HepG2 (cell line): ENCODE results near the gene DEFB123. TPM values are rescaled to one million over a fixed set of nuclear protein-coding genes. Genes with fewer than 3 reads are reported as not detected.

Experiments
- ATAC-seq: fragments of 200-7000 bp; cut with Tn5 transposase; 3 replicates; pipeline ENCODE4 v1.9.1; 2020; ENCODE audit warnings: mild to moderate bottlenecking, moderate library complexity
- BruUV-seq: library from RNA; stranded (reverse); fragments of 400-500 nt; replicated peaks from 2 replicates; lab custom pipeline; 2021; lab: Mats Ljungman, UMichigan
- CTCF ChIA-PET: fragments of 300-600 bp; formaldehyde crosslinking; extraction: SDS; loops from one replicate; lab custom pipeline; 2021; ENCODE audit warnings: low total read pairs, inconsistent platforms, low intra/inter-chr PET ratio; lab: Yijun Ruan, JAX
- POLR2A ChIA-PET: fragments of 350-600 bp; sonication (Branson Sonifier 250); formaldehyde crosslinking; loops from one replicate; lab custom pipeline; 2020; ENCODE audit warnings: antibody characterized with exemption, inconsistent platforms; lab: Yijun Ruan, JAX
- DNase-seq: peaks from one replicate; pipeline ENCODE4 v3.0.0-alpha.2; 2015; ENCODE audit warnings: low spot score
- FAIRE-seq: peaks from 3 replicates; lab custom pipeline; 2011; peaks lifted over from hg19 to GRCh38; lab: Jason Lieb, UNC
- H2AFZ ChIP-seq: one replicate; pipeline ENCODE4 v1.6.1; 2011; ENCODE audit warnings: low read length, inconsistent platforms
- H3K27ac ChIP-seq: fragments of 300-600 bp; 3 replicates; pipeline ENCODE4 v1.8.0; 2011; ENCODE audit warnings: mixed run types, mild to moderate bottlenecking, mixed read lengths, low read length, inconsistent platforms; ENCODE audit not compliant: insufficient read depth; ENCODE audit errors: extremely low read length
- H3K27me3 ChIP-seq, 2 experiments: fragments of 200-600 bp in 1 of 2; 2 replicates in 1 of 2; 3 replicates in 1 of 2; pipeline versions ENCODE4 v1.6.0 to v1.8.0; 2011; ENCODE audit warnings: low read length in 2 of 2, mild to moderate bottlenecking in 2 of 2, moderate library complexity in 2 of 2, inconsistent platforms in 1 of 2; ENCODE audit not compliant: insufficient read depth in 2 of 2, control insufficient read depth in 1 of 2
- H3K36me3 ChIP-seq, 2 experiments: fragments of 200-600 bp in 1 of 2; replicated peaks in 1 of 2; 2 replicates in 1 of 2; 3 replicates in 1 of 2; pipeline versions ENCODE4 v1.5.1 to v1.8.0; 2011; ENCODE audit warnings: low read length in 2 of 2, inconsistent platforms in 1 of 2; ENCODE audit not compliant: insufficient read depth in 2 of 2, control insufficient read depth in 1 of 2
- H3K4me1 ChIP-seq: 2 replicates; pipeline ENCODE4 v1.5.1; 2012; ENCODE audit warnings: low read length, inconsistent platforms; ENCODE audit not compliant: insufficient read depth
- H3K4me2 ChIP-seq: 2 replicates; pipeline ENCODE4 v1.6.0; 2011; ENCODE audit warnings: low read depth, low read length, inconsistent platforms
- H3K4me3 ChIP-seq, 3 experiments: fragments of 200-600 bp in 1 of 3; sonication (generic), shearing (Covaris generic) in 1 of 3; replicated peaks in 1 of 3; 2 replicates each; pipeline ENCODE4 v1.5.1; 2011 to 2016; ENCODE audit warnings: low read length in 3 of 3, inconsistent platforms in 2 of 3, low read depth in 2 of 3, mild to moderate bottlenecking in 2 of 3, control low read depth in 1 of 3, mixed read lengths in 1 of 3; ENCODE audit not compliant: insufficient read depth in 1 of 3
- H3K79me2 ChIP-seq: one replicate; pipeline ENCODE4 v1.6.1; 2011; ENCODE audit warnings: low read length, inconsistent platforms; ENCODE audit not compliant: insufficient read depth
- H3K9ac ChIP-seq: 2 replicates; pipeline ENCODE4 v1.6.0; 2011; ENCODE audit warnings: mild to moderate bottlenecking, low read depth, low read length, inconsistent platforms; ENCODE audit not compliant: insufficient read depth
- H3K9me3 ChIP-seq: 2 replicates; pipeline ENCODE4 v1.5.1; 2012; ENCODE audit warnings: mild to moderate bottlenecking, low read length
- H4K20me1 ChIP-seq: 2 replicates; pipeline ENCODE4 v1.6.0; 2011; ENCODE audit warnings: inconsistent platforms, mild to moderate bottlenecking, low read length, moderate library complexity; ENCODE audit not compliant: insufficient read depth
- ERF ChIP-seq: IDR thresholded peaks from 2 replicates; pipeline ENCODE4 v1.6.1; 2018; ENCODE audit warnings: missing biosample characterization, missing genetic modification reagents
- SMAD1 ChIP-seq: sonication (generic); formaldehyde crosslinking; IDR thresholded peaks from 2 replicates; pipeline ENCODE4 v1.4.0; 2020; ENCODE audit warnings: missing genetic modification reagents, low read depth, mild to moderate bottlenecking, borderline replicate concordance
- STAT6 ChIP-seq: sonication (generic); formaldehyde crosslinking; IDR thresholded peaks from 2 replicates; pipeline ENCODE4 v1.4.0; 2020; ENCODE audit warnings: missing genetic modification reagents, mild to moderate bottlenecking, borderline replicate concordance
- ZSCAN30 ChIP-seq: sonication (generic); formaldehyde crosslinking; IDR thresholded peaks from 2 replicates; pipeline ENCODE4 v1.5.0; 2020; ENCODE audit warnings: mild to moderate bottlenecking, missing genetic modification reagents
- WGBS: methylation state at CpG from one replicate; pipeline ENCODE4 v1.1.6; 2017; ENCODE audit warnings: low lambda C conversion rate; 5-methylcytosine and 5-hydroxymethylcytosine counted together
- in situ Hi-C: cut with HindIII; loops from 2 replicates; pipeline ENCODE4 v1.10.0; 2017; ENCODE audit warnings: low pct_unique_long_range_greater_than_20kb; ENCODE audit not compliant: extremely low pct_ligation_motif_present
- intact Hi-C: fragments of 100-400 bp; cut with micrococcal nuclease; formaldehyde crosslinking; loops from one replicate; pipeline ENCODE4 v1.10.0; 2022; ENCODE audit not compliant: unreplicated experiment
- polyA plus RNA-seq, 8 experiments: library from polyadenylated mRNA; depleted of rRNA in 3 of 8; stranded (reverse) in 7 of 8; unstranded in 1 of 8; fragments of >200 nt; fragmentation: Illumina TruSeq in 4 of 8; extraction: Trizol in 4 of 8; gene quantifications; 2 replicates each; pipeline versions ENCODE4 v1.2.1 to v1.2.3, GENCODE V29; 2011 to 2016; ENCODE audit warnings: low read depth in 4 of 8, missing spikeins in 1 of 8, mixed read lengths in 1 of 8; ENCODE audit not compliant: insufficient read depth in 1 of 8
- total RNA-seq, 5 experiments: library from RNA; depleted of rRNA; stranded (reverse); fragments of >200 nt; fragmentation: Illumina TruSeq; extraction: Trizol; gene quantifications; 2 replicates each; pipeline ENCODE4 v1.2.3, GENCODE V29; 2016; ENCODE audit warnings: low read depth in 1 of 5
- TF ChIP-seq, protein P1 (sequence below): sonication (generic); formaldehyde crosslinking; IDR thresholded peaks from 2 replicates; pipeline ENCODE4 v1.4.0; 2020; ENCODE audit warnings: low read depth, mild to moderate bottlenecking, missing genetic modification reagents

DEFB123 gene
- total and polyA plus RNA-seq, 2 of the 13 experiments (the other 11 are each of a cell fraction or from before 2014, with no cell fraction given): not detected

GRCh38 chr20:31476294-31476585 lies 35.8 kb downstream of the DEFB123 start:
- Histone ChIP-seq H3K9me3 (no peaks in the 10 kb centered on the region), H3K4me1 (no peaks in the 10 kb centered on the region), H2AFZ (no peak overlapping the region), H3K36me3 (no peaks in the 10 kb centered on the region), H3K9ac (no peak overlapping the region), H3K27ac (no peak overlapping the region), H3K27me3 (peaks cover 7 to 58% of the 10 kb centered on the region in 2 experiments; a peak in 3 of 5 replicates), H3K79me2 (no peaks in the 10 kb centered on the region), H3K4me3 (no peak overlapping the region), H4K20me1 (no peaks in the 10 kb centered on the region), H3K4me2 (no peak overlapping the region)
- POLR2A ChIA-PET: no interaction called here
- FAIRE-seq (no peak), DNase-seq (no peak), ATAC-seq (no peak)
- intact Hi-C loops: no loop called here
- CTCF ChIA-PET: no interaction called here
- in situ Hi-C loops: loop anchor here (10.0 kb wide), 1 partner anchor 59 kb away; no protein-coding TSS in a partner anchor
- BruUV-seq: no TSS peak
- WGBS: 32% methylated on average over 6 of the region's 6 CpGs
- TF ChIP-seq ERF (CRISPR knock-in tag) (no peak), SMAD1 (no peak)

DNA sequence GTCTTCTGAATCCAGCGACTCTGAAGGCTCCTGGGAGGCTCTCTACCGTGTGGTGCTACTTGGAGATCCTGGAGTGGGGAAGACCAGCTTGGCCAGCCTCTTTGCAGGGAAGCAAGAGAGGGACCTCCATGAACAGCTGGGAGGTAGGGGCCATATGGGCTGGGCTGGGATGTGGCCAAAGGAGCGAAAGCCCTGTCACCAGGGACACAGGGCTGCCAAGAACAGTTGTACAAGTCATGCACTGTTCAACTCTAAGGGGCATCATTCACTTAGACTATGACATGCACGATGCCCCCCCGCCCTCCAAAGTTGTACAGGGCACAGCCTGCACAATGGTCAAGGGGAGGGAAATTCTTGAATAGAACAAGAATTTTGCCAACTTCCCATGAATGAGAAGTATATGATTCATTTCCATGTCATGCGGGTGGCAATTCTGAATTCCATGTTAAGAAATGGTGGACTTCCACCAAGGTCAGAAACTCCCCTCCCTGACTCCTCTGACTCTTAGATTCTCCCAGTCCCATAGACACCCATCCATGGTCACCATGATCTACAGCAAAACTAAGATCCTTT lies 36.3 kb downstream of the DEFB123 start:
- ATAC-seq: no peak; the same call in 2 of the 3 replicates
- BruUV-seq: no TSS peak
- no peak overlapping the region for H3K9ac ChIP-seq
- intact Hi-C loops: no loop called here
- H2AFZ ChIP-seq: no peak overlapping the region
- H3K79me2 ChIP-seq: no peaks in the 10 kb centered on the region
- no peaks in the 10 kb centered on the region for H3K4me1 ChIP-seq
- TF ChIP-seq, protein P1, sequence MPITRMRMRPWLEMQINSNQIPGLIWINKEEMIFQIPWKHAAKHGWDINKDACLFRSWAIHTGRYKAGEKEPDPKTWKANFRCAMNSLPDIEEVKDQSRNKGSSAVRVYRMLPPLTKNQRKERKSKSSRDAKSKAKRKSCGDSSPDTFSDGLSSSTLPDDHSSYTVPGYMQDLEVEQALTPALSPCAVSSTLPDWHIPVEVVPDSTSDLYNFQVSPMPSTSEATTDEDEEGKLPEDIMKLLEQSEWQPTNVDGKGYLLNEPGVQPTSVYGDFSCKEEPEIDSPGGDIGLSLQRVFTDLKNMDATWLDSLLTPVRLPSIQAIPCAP (CRISPR knock-in tag): no peak
- TF ChIP-seq ZSCAN30 (no peak), STAT6 (CRISPR knock-in tag) (no peak)
- TF ChIP-seq, all 625 proteins: peak for 0
- WGBS: 17% methylated on average over 6 of the region's 6 CpGs
- no peak for FAIRE-seq
- ChIA-PET CTCF (no interaction called here), POLR2A (no interaction called here)
- Histone ChIP-seq H3K4me2 (no peak overlapping the region), H3K27ac (no peak overlapping the region), H4K20me1 (no peaks in the 10 kb centered on the region), H3K27me3 (peaks cover 7 to 58% of the 10 kb centered on the region in 2 experiments; a peak in 3 of 5 replicates), H3K4me3 (no peak overlapping the region), H3K9me3 (no peaks in the 10 kb centered on the region), H3K36me3 (no peaks in the 10 kb centered on the region)
- in situ Hi-C loops: loop anchor here (10.0 kb wide), 1 partner anchor 58 kb away; no protein-coding TSS in a partner anchor
- no peak for DNase-seq
